ENCODE measurements around the gene FALEC. TPM values are rescaled to one million over a fixed set of nuclear protein-coding genes. Genes with fewer than 3 reads are reported as not detected.

Gene FALEC
- total and polyA plus RNA-seq, 2 of the 8 experiments (the other 6 are each of a cell fraction or from before 2014, with no cell fraction given) = not detected

- Histone ChIP-seq H3K79me1 (ENCODE audit: low read depth, low read length) (no peaks in the 10 kb centered on the region), H2AK5ac (ENCODE audit: low read depth, low read length) (no peak overlapping the region), H2AFZ (ENCODE audit: low read length) (no peak overlapping the region), H4K20me1 (replicated peaks in 1 of 2; ENCODE audit: control insufficient read depth in 1 of 2, insufficient read depth in 2 of 2, low read length in 2 of 2) (no peaks in the 10 kb centered on the region), H3K9me3 (ENCODE audit: insufficient read depth in 2 of 2, low read depth in 1 of 2, low read length in 1 of 2) (no peaks in the 10 kb centered on the region), H3K4me1 (replicated peaks in 1 of 4; ENCODE audit: control insufficient read depth in 3 of 4, insufficient read depth in 4 of 4, low read length in 3 of 4) (peaks cover 0 to 4% (median 3%) of the 10 kb centered on the region in 4 experiments; a peak in 5 of 7 replicates), H3K79me2 (ENCODE audit: control insufficient read depth in 1 of 2, insufficient read depth in 2 of 2, low read length in 2 of 2) (no peaks in the 10 kb centered on the region), H2BK12ac (ENCODE audit: low read depth, low read length) (no peak overlapping the region), H2BK120ac (replicated peaks; ENCODE audit: low read depth, low read length) (no peak overlapping the region), H2BK15ac (ENCODE audit: low read length) (no peak overlapping the region), H3K9ac (replicated peaks in 1 of 4; ENCODE audit: extremely low read depth in 1 of 4, low read depth in 3 of 4, low read length in 3 of 4) (no peak overlapping the region), H3K14ac (ENCODE audit: insufficient read length) (no peak overlapping the region), H2BK5ac (ENCODE audit: low read depth, low read length) (peak overlapping the region; percentile 16; the same call in 1 of the 2 replicates), H4K91ac (replicated peaks; ENCODE audit: insufficient read length, low read length) (no peak overlapping the region), H3K23ac (ENCODE audit: insufficient read length) (no peak overlapping the region), H3K4me2 (ENCODE audit: insufficient read depth in 1 of 2, low read depth in 2 of 2, low read length in 2 of 2) (no peak overlapping the region), H3K4ac (replicated peaks; ENCODE audit: insufficient read length, low read depth, low read length) (no peak overlapping the region), H4K8ac (ENCODE audit: extremely low read depth, insufficient read depth, low read length) (0 out of 2 replicates have a peak overlapping the region, but pooled peaks have one; percentile 1), H4K5ac (ENCODE audit: insufficient read length, low read depth, low read length) (no peak overlapping the region), H3K4me3 (ENCODE audit: extremely low read depth in 1 of 4, insufficient read depth in 2 of 4, low read depth in 3 of 4, low read length in 4 of 4) (no peak overlapping the region), H3K36me3 (ENCODE audit: control insufficient read depth in 2 of 4, insufficient read depth in 4 of 4, low read length in 3 of 4) (no peaks in the 10 kb centered on the region), H3K23me2 (ENCODE audit: low read depth, low read length) (peaks cover 5% of the 10 kb centered on the region), H3K27ac (ENCODE audit: low read depth, low read length) (no peak overlapping the region), H2BK20ac (ENCODE audit: low read length) (no peak overlapping the region), H3K18ac (ENCODE audit: extremely low read depth, low read length) (no peak overlapping the region), H3K56ac (replicated peaks; ENCODE audit: insufficient read length, low read depth, low read length) (no peak overlapping the region), H3K27me3 (replicated peaks in 1 of 4; ENCODE audit: control insufficient read depth in 3 of 4, extremely low read depth in 1 of 4, insufficient read depth in 3 of 4, low read length in 3 of 4) (no peaks in the 10 kb centered on the region; a peak in 1 of 7 replicates)
- ChIA-PET CTCF (ENCODE audit: partially characterized antibody) (interaction anchor here (0.7 to 22.4 kb wide), 3 partner anchors 21 to 301 kb away, joined by 3 to 253 read pairs (median 3); no protein-coding TSS in a partner anchor), POLR2A (ENCODE audit: partially characterized antibody) (interaction anchor here (0.9 to 1.3 kb wide), 3 partner anchors 8 to 67 kb away, joined by 3 read pairs; partner anchors contain the start of genes MCL1 and TARS2)
- FAIRE-seq (no peak), DNase-seq (ENCODE audit: low read depth in 1 of 2, low spot score in 2 of 2) (no peak)
- WGBS, 2 experiments (ENCODE audit: extremely low coverage in 1 of 2, insufficient coverage in 1 of 2, insufficient read length in 1 of 2, insufficient replicate concordance in 2 of 2, low coverage in 1 of 2, low lambda C conversion rate in 2 of 2, missing lambda C conversion rate in 1 of 2) = 90% methylated on average over 17 of the region's 17 CpGs; no CpG with 5 or more reads in 1 of the 2 experiments
- TF ChIP-seq RXRA (IDR thresholded peaks at IDR 0.05; ENCODE audit: insufficient read depth, low read depth, low read length) = no peak
- TF ChIP-seq EP300 (IDR thresholded peaks at IDR 0.05; ENCODE audit: borderline replicate concordance in 1 of 2, low read depth in 2 of 2, low read length in 2 of 2) = no peak
- no peak for TF ChIP-seq BACH1 (IDR thresholded peaks at IDR 0.05; ENCODE audit: low read length)
- no peak for TF ChIP-seq POLR2A (IDR thresholded peaks at IDR 0.05; ENCODE audit: control extremely low read depth in 1 of 2, low read depth in 2 of 2, low read length in 2 of 2)
- TF ChIP-seq GTF2F1 (IDR thresholded peaks at IDR 0.05; ENCODE audit: borderline replicate concordance, low read depth, low read length) = no peak
- no peak for TF ChIP-seq SUZ12 (IDR thresholded peaks at IDR 0.05; ENCODE audit: low read length)
- TF ChIP-seq JUN (IDR thresholded peaks at IDR 0.05; ENCODE audit: low read depth, low read length) = no peak
- TF ChIP-seq SP4 (IDR thresholded peaks at IDR 0.05; ENCODE audit: low read length) = no peak
- TF ChIP-seq EGR1 (IDR thresholded peaks at IDR 0.05; ENCODE audit: borderline replicate concordance, low read depth, low read length) = no peak
- no peak for TF ChIP-seq SP1 (IDR thresholded peaks at IDR 0.05; ENCODE audit: low read depth, low read length)
- no peak for TF ChIP-seq BRCA1 (IDR thresholded peaks at IDR 0.05; ENCODE audit: low read depth, low read length)
- TF ChIP-seq CBX8 (IDR thresholded peaks at IDR 0.05; ENCODE audit: borderline replicate concordance, low read depth, low read length) = no peak
- no peak for TF ChIP-seq RNF2 (IDR thresholded peaks at IDR 0.05; ENCODE audit: borderline replicate concordance, low read depth, low read length, missing control alignments, poor library complexity, severe bottlenecking)
These were observed 3.4 kb upstream of the FALEC start for GRCh38 chr1:150511985-150512660.
